H1 (cell line): Measurements from ENCODE around the gene CD52. TPM values are rescaled to one million over a fixed set of nuclear protein-coding genes. Genes with fewer than 3 reads are reported as not detected.

Source experiments
- CTCF ChIA-PET: fragments of 300-600 bp; sonication (Branson Sonifier 250); formaldehyde crosslinking; loops from one replicate; lab custom pipeline; 2021; ENCODE audit not compliant: partially characterized antibody; lab: Charles Lee
- POLR2A ChIA-PET: fragments of 300-600 bp; sonication (Branson Sonifier 250); formaldehyde crosslinking; loops from one replicate; lab custom pipeline; 2021; ENCODE audit warnings: inconsistent platforms; ENCODE audit not compliant: partially characterized antibody; lab: Charles Lee
- DNase-seq, 2 experiments: peaks; one replicate each; pipeline versions ENCODE4 v3.0.0 to v3.0.0-alpha.2; 2010 to 2022; ENCODE audit warnings: low spot score in 2 of 2, low read depth in 1 of 2, mixed read lengths in 1 of 2
- FAIRE-seq: peaks from 2 replicates; lab custom pipeline; 2011; peaks lifted over from hg19 to GRCh38; lab: Jason Lieb, UNC
- H2AFZ ChIP-seq: 2 replicates; pipeline ENCODE4 v1.8.1; 2012; ENCODE audit warnings: low read length, inconsistent platforms
- H2AK5ac ChIP-seq: 2 replicates; pipeline ENCODE4 v1.6.1; 2013; ENCODE audit warnings: low read depth, low read length
- H2BK120ac ChIP-seq: replicated peaks from 2 replicates; pipeline ENCODE3; 2013; ENCODE audit warnings: low read depth, low read length, inconsistent platforms
- H2BK12ac ChIP-seq: 2 replicates; pipeline ENCODE4 v1.6.1; 2013; ENCODE audit warnings: low read depth, low read length
- H2BK15ac ChIP-seq: 2 replicates; pipeline ENCODE4 v1.6.1; 2013; ENCODE audit warnings: low read length
- H2BK20ac ChIP-seq: 2 replicates; pipeline ENCODE4 v1.6.1; 2013; ENCODE audit warnings: low read length
- H2BK5ac ChIP-seq: 2 replicates; pipeline ENCODE4 v1.6.1; 2013; ENCODE audit warnings: low read depth, low read length
- H3K14ac ChIP-seq: 2 replicates; pipeline ENCODE4 v1.6.1; 2013; ENCODE audit warnings: inconsistent platforms; ENCODE audit not compliant: insufficient read length
- H3K18ac ChIP-seq: 2 replicates; pipeline ENCODE4 v1.6.1; 2013; ENCODE audit warnings: low read length; ENCODE audit errors: extremely low read depth
- H3K23ac ChIP-seq: 2 replicates; pipeline ENCODE4 v1.6.1; 2013; ENCODE audit warnings: inconsistent platforms; ENCODE audit not compliant: insufficient read length
- H3K23me2 ChIP-seq: 2 replicates; pipeline ENCODE4 v1.6.1; 2013; ENCODE audit warnings: low read depth, low read length
- H3K27ac ChIP-seq: 2 replicates; pipeline ENCODE4 v1.6.1; 2011; ENCODE audit warnings: low read depth, low read length, inconsistent platforms
- H3K27me3 ChIP-seq, 4 experiments: replicated peaks in 1 of 4; 1 replicate in 1 of 4; 2 replicates in 3 of 4; pipeline versions ENCODE4 v1.6.1 to v1.8.1; 2011 to 2013; ENCODE audit warnings: low read length in 3 of 4, mild to moderate bottlenecking in 3 of 4, inconsistent platforms in 2 of 4, mixed read lengths in 2 of 4, moderate library complexity in 1 of 4; ENCODE audit not compliant: control insufficient read depth in 3 of 4, insufficient read depth in 3 of 4; ENCODE audit errors: extremely low read depth in 1 of 4
- H3K36me3 ChIP-seq, 4 experiments: 2 replicates each; pipeline versions ENCODE4 v1.6.1 to v1.8.1; 2011 to 2013; ENCODE audit warnings: mild to moderate bottlenecking in 4 of 4, low read length in 3 of 4, moderate library complexity in 2 of 4, control low read depth in 1 of 4, inconsistent platforms in 1 of 4; ENCODE audit not compliant: insufficient read depth in 4 of 4, control insufficient read depth in 2 of 4
- H3K4ac ChIP-seq: replicated peaks from 2 replicates; pipeline ENCODE3; 2013; ENCODE audit warnings: low read length, low read depth, mixed read lengths, inconsistent platforms; ENCODE audit not compliant: insufficient read length
- H3K4me1 ChIP-seq, 4 experiments: replicated peaks in 1 of 4; 1 replicate in 1 of 4; 2 replicates in 3 of 4; pipeline versions ENCODE4 v1.6.1 to v1.8.1; 2011 to 2013; ENCODE audit warnings: low read length in 3 of 4, inconsistent platforms in 2 of 4, mixed read lengths in 1 of 4; ENCODE audit not compliant: insufficient read depth in 4 of 4, control insufficient read depth in 3 of 4
- H3K4me2 ChIP-seq, 2 experiments: 2 replicates each; pipeline versions ENCODE4 v1.6.1 to v1.8.1; 2011 to 2013; ENCODE audit warnings: low read depth in 2 of 2, low read length in 2 of 2, control low read depth in 1 of 2, inconsistent platforms in 1 of 2, mild to moderate bottlenecking in 1 of 2; ENCODE audit not compliant: insufficient read depth in 1 of 2
- H3K4me3 ChIP-seq, 4 experiments: fragments of 200-600, 300-600 bp in 1 of 4; sonication (generic), shearing (Covaris generic), sonication (Bioruptor Twin) in 1 of 4; 2 replicates each; pipeline versions ENCODE4 v1.5.1 to v1.8.1; 2011 to 2016; ENCODE audit warnings: low read length in 4 of 4, low read depth in 3 of 4, control low read depth in 2 of 4, inconsistent platforms in 2 of 4, mild to moderate bottlenecking in 2 of 4, mixed read lengths in 1 of 4, moderate library complexity in 1 of 4; ENCODE audit not compliant: insufficient read depth in 2 of 4; ENCODE audit errors: extremely low read depth in 1 of 4
- H3K56ac ChIP-seq: replicated peaks from 2 replicates; pipeline ENCODE3; 2013; ENCODE audit warnings: low read depth, mild to moderate bottlenecking, mixed read lengths, low read length, inconsistent platforms; ENCODE audit not compliant: insufficient read length
- H3K79me1 ChIP-seq: 2 replicates; pipeline ENCODE4 v1.6.1; 2013; ENCODE audit warnings: low read depth, low read length, control low read depth
- H3K79me2 ChIP-seq, 2 experiments: 2 replicates each; pipeline versions ENCODE4 v1.6.1 to v1.8.1; 2012 to 2013; ENCODE audit warnings: low read length in 2 of 2, mild to moderate bottlenecking in 2 of 2, inconsistent platforms in 1 of 2; ENCODE audit not compliant: insufficient read depth in 2 of 2, control insufficient read depth in 1 of 2
- H3K9ac ChIP-seq, 4 experiments: replicated peaks in 1 of 4; 1 replicate in 1 of 4; 2 replicates in 3 of 4; pipeline versions ENCODE4 v1.6.1 to v1.8.1; 2011 to 2013; ENCODE audit warnings: low read depth in 3 of 4, low read length in 3 of 4, control low read depth in 2 of 4, mild to moderate bottlenecking in 2 of 4, moderate library complexity in 2 of 4, inconsistent platforms in 1 of 4; ENCODE audit errors: extremely low read depth in 1 of 4
- H3K9me3 ChIP-seq, 2 experiments: 2 replicates each; pipeline versions ENCODE4 v1.6.1 to v1.8.1; 2012 to 2013; ENCODE audit warnings: mild to moderate bottlenecking in 2 of 2, moderate library complexity in 2 of 2, control low read depth in 1 of 2, inconsistent platforms in 1 of 2, low read depth in 1 of 2, low read length in 1 of 2, mixed read lengths in 1 of 2; ENCODE audit not compliant: insufficient read depth in 2 of 2
- H4K20me1 ChIP-seq, 2 experiments: replicated peaks in 1 of 2; 2 replicates each; pipeline versions ENCODE3 to v1.8.1; 2011 to 2013; ENCODE audit warnings: inconsistent platforms in 2 of 2, low read length in 2 of 2, mild to moderate bottlenecking in 1 of 2; ENCODE audit not compliant: insufficient read depth in 2 of 2, control insufficient read depth in 1 of 2
- H4K5ac ChIP-seq: 2 replicates; pipeline ENCODE4 v1.6.1; 2013; ENCODE audit warnings: low read length, low read depth, mixed read lengths, inconsistent platforms; ENCODE audit not compliant: insufficient read length
- H4K8ac ChIP-seq: 2 replicates; pipeline ENCODE4 v1.8.0; 2013; ENCODE audit warnings: mild to moderate bottlenecking, moderate library complexity, low read length, inconsistent platforms; ENCODE audit not compliant: insufficient read depth; ENCODE audit errors: extremely low read depth
- H4K91ac ChIP-seq: replicated peaks from 2 replicates; pipeline ENCODE3; 2013; ENCODE audit warnings: low read length, mixed read lengths, inconsistent platforms; ENCODE audit not compliant: insufficient read length
- ASH2L ChIP-seq: fragments of 200-600, 300-600 bp; sonication (generic); IDR thresholded peaks from one replicate; pipeline ENCODE4 v1.7.1; 2017; ENCODE audit warnings: low read length
- CBX5 ChIP-seq: fragments of 300-800, 300-1000 bp; sonication (generic); IDR thresholded peaks from 2 replicates; pipeline ENCODE4 v1.7.1; 2016; ENCODE audit warnings: antibody characterized with exemption, low read length, low read depth
- EZH2 ChIP-seq: fragments of 200-600 bp; sonication (generic); IDR thresholded peaks from 2 replicates; pipeline ENCODE4 v1.7.1; 2012; ENCODE audit warnings: low read depth, mild to moderate bottlenecking, moderate library complexity, low read length, inconsistent platforms; ENCODE audit not compliant: severe bottlenecking
- GTF2F1 ChIP-seq: IDR thresholded peaks from 2 replicates; pipeline ENCODE4 v1.6.1; 2012; ENCODE audit warnings: low read depth, low read length, improper control_type of control experiment, borderline replicate concordance
- NRF1 ChIP-seq: IDR thresholded peaks from 2 replicates; pipeline ENCODE4 v1.6.1; 2011; ENCODE audit warnings: mild to moderate bottlenecking, low read depth, low read length, improper control_type of control experiment
- PHF8 ChIP-seq: fragments of 200-600 bp; sonication (generic); conservative IDR thresholded peaks from 2 replicates; pipeline ENCODE4 v1.7.1; 2012; ENCODE audit warnings: low read depth, mild to moderate bottlenecking, inconsistent platforms, low read length, moderate library complexity
- SIN3A ChIP-seq, 2 experiments: IDR thresholded peaks in 1 of 2; conservative IDR thresholded peaks in 1 of 2; 2 replicates each; pipeline ENCODE4 v1.6.1; 2011 to 2012; ENCODE audit warnings: low read length in 2 of 2, improper control_type of control experiment in 1 of 2, low read depth in 1 of 2, mild to moderate bottlenecking in 1 of 2
- SP2 ChIP-seq: IDR thresholded peaks from 2 replicates; pipeline ENCODE4 v1.6.1; 2012; ENCODE audit warnings: mild to moderate bottlenecking, low read length, inconsistent platforms
- WGBS, 2 experiments: shearing (Covaris generic) in 1 of 2; methylation state at CpG; one replicate each; pipeline versions ENCODE4 v1.1.6 to v1.1.7; 2013 to 2015; ENCODE audit warnings: low lambda C conversion rate in 2 of 2, mixed read lengths in 2 of 2, inconsistent platforms in 1 of 2, low coverage in 1 of 2, missing lambda C conversion rate in 1 of 2; ENCODE audit not compliant: insufficient replicate concordance in 2 of 2, insufficient coverage in 1 of 2, insufficient read length in 1 of 2; ENCODE audit errors: extremely low coverage in 1 of 2, missing lambda C conversion rate in 1 of 2; 5-methylcytosine and 5-hydroxymethylcytosine counted together
- polyA plus RNA-seq, 7 experiments: library from polyadenylated mRNA; depleted of rRNA in 3 of 7; stranded (reverse) in 5 of 7; unstranded in 2 of 7; fragments of >200 nt in 5 of 7; fragments of 200-250 nt in 2 of 7; gene quantifications; 1 replicate in 5 of 7; 2 replicates in 1 of 7; 4 replicates in 1 of 7; pipeline versions ENCODE4 v1.2.1 to v1.2.3, GENCODE V29; 2011 to 2013; ENCODE audit warnings: missing spikeins in 2 of 7, mixed read lengths in 2 of 7
- total RNA-seq: library from RNA; stranded (reverse); fragmentation: NEBNext Ultra II Directional; extraction: Animal tissue kit (Norgen Biotek cat#: 25700); gene quantifications from 2 replicates; pipeline ENCODE4 v1.2.1, GENCODE V29; 2021
- TF ChIP-seq, protein P1 (sequence below): IDR thresholded peaks from 2 replicates; pipeline ENCODE4 v1.6.1; 2011; ENCODE audit warnings: low read depth, mild to moderate bottlenecking, low read length; ENCODE audit not compliant: insufficient read depth
- TF ChIP-seq, protein P2 (sequence below): IDR thresholded peaks from 2 replicates; pipeline ENCODE4 v1.6.1; 2011; ENCODE audit warnings: low read length, improper control_type of control experiment

CD52 gene
- total and polyA plus RNA-seq, 2 of the 8 experiments (the other 6 are each of a cell fraction or from before 2014, with no cell fraction given), result 2.4 to 3.1 TPM

DNA sequence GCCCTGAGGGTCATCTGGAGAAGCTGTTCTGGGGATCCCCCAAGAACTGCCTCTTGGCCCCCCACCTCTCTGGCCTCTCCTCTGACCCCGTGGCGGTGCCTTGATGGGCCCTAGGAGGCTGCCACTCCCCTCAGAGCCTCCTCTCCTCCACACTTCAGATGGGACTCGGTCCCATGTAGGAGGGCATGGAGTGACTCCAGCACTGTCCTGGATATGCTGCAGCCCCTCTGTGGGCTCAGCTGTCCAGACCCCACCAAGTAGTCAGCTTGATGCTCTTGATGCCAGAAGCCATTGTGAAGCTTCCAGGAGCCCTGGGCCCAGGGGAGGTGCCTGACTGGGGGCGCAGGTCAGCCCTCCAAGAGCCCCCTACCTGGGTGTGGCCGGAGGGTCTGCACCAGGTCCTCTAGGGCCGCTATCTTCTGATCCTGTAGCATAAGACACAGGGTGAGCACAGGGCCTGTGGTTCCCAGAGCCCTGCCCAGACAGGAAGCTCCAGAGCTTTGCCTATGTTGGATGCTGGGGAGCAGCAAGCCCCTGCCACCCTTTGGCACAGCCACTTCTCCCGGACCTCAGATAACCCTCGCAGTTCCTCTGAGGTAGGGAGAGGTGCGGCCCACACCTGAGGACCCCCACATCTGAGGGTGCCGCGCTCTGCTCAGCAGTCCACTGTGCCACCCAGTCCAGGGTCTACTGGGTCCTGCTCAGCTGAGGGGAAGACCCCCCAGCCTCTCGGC lies 20.5 kb upstream of the CD52 start:
- Histone ChIP-seq H4K5ac (no peak overlapping the region), H2BK12ac (no peak overlapping the region), H3K27ac (no peak overlapping the region)
- TF ChIP-seq CBX5, result no peak
- TF ChIP-seq SIN3A (conservative IDR thresholded peaks at IDR 0.05 in 1 of 2, IDR thresholded peaks at IDR 0.05 in 1 of 2; ENCODE audit: low read depth in 1 of 2, low read length in 2 of 2), result no peak
- TF ChIP-seq PHF8, result no peak
- TF ChIP-seq NRF1, result no peak
- TF ChIP-seq SP2, result no peak
- TF ChIP-seq, protein P1, sequence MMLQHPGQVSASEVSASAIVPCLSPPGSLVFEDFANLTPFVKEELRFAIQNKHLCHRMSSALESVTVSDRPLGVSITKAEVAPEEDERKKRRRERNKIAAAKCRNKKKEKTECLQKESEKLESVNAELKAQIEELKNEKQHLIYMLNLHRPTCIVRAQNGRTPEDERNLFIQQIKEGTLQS, result no peak
- TF ChIP-seq ASH2L, result no peak
- TF ChIP-seq, protein P2, sequence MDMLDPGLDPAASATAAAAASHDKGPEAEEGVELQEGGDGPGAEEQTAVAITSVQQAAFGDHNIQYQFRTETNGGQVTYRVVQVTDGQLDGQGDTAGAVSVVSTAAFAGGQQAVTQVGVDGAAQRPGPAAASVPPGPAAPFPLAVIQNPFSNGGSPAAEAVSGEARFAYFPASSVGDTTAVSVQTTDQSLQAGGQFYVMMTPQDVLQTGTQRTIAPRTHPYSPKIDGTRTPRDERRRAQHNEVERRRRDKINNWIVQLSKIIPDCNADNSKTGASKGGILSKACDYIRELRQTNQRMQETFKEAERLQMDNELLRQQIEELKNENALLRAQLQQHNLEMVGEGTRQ, result no peak
- no peak for TF ChIP-seq GTF2F1
- TF ChIP-seq EZH2, result no peak

More for the DNA sequence above, 20.5 kb upstream of the CD52 start:
- Histone ChIP-seq H2BK5ac (no peak overlapping the region), H4K91ac (no peak overlapping the region), H2AK5ac (no peak overlapping the region), H3K18ac (no peak overlapping the region; the same call in 1 of the 2 replicates), H3K79me2 (no peaks in the 10 kb centered on the region), H3K4me1 (no peaks in the 10 kb centered on the region), H2AFZ (no peak overlapping the region), H3K9ac (no peak overlapping the region), H3K27me3 (no peaks in the 10 kb centered on the region), H3K56ac (no peak overlapping the region), H3K36me3 (no peaks in the 10 kb centered on the region), H3K14ac (no peak overlapping the region), H4K8ac (no peak overlapping the region), H3K23ac (no peak overlapping the region), H3K4ac (no peak overlapping the region), H3K4me3 (no peak overlapping the region), H3K4me2 (no peak overlapping the region), H2BK15ac (no peak overlapping the region), H2BK120ac (no peak overlapping the region), H4K20me1 (peaks cover 0 to 3% of the 10 kb centered on the region in 2 experiments), H3K9me3 (no peaks in the 10 kb centered on the region), H3K23me2 (no peaks in the 10 kb centered on the region), H2BK20ac (no peak overlapping the region), H3K79me1 (no peaks in the 10 kb centered on the region)
- ChIA-PET POLR2A (interaction anchor here (0.5 to 1.4 kb wide), 4 partner anchors 8 to 113 kb away, joined by 3 to 4 read pairs (median 3); partner anchors contain the start of gene LIN28A), CTCF (interaction anchor here (0.8 to 57.0 kb wide), 7 partner anchors 4 to 564 kb away, joined by 3 to 1530 read pairs (median 3); partner anchors contain the start of genes CD52, SH3BGRL3 and UBXN11)
- 96% methylated on average over 11 of the region's 12 CpGs; no CpG with 5 or more reads in 1 of the 2 experiments for WGBS, 2 experiments
- DNase-seq, result no peak
- FAIRE-seq, result no peak
